ENCODE data around the gene UBE2V1.
"Not testable (repeated sequence)": the region's sequence is repeated elsewhere in the genome, so short reads cannot be mapped to it uniquely, and the experiment has no call there.

The UBE2V1 gene

DNA sequence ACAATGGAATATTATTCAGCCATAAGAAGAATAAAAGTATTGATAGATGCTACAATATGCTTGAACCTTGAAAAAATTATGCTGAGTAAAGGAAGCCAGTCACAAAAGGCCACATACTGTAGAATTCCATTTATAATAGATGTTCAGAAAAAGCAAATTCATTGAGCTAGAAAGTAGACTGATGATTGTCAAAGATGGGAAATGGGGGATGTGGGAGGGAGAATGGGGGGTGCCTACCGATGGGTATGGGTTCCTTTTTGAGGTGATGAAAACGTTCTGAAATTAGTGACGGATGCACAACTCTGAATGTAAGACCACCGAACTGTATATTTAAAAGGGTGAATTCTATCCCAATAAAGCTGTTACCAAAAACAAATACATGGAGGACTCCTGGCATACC is 18.4 kb downstream of the UBE2V1 start:
- no peak for DNase-seq (ENCODE audit: low read depth)

DNA sequence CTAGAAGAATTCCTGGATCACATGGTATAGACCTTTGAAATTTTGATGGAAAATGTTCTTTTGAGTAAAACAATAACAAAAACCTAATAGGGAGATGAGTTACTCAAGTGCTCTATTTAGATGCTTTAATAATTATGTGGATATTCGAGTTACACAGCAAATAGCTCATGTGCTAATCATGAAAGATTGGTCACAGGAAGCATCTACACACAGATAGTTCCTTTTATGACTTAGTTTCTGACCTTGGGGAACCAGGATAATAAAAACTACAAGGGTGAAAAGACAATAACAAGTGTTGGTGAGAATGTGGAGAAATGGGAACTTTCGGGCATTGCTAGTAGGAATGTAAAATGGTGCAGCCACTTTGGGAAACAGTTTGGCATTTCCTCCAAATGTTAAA is 19.7 kb downstream of the UBE2V1 start:
- DNase-seq (ENCODE audit: low read depth), result no peak

DNA sequence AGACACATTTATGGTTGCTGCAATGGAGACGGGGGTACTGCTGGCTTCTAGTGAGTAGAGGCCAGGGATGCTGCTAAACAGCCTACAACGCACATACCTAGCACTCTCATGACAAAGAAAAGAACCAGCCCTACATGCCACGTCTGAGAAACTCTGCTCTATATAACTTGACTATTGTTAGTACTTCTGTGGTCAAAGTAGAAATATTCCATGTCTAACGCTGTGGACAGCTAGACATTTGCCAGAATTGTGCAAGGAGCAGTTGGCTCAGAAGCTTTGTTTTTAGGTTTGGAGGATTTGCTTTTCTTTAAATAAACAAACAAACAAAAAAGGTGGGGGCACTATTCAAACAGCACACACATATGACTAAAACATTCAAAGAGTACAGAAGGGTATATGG is 20.5 kb downstream of the UBE2V1 start:
- DNase-seq (ENCODE audit: low read depth), result no peak

DNA sequence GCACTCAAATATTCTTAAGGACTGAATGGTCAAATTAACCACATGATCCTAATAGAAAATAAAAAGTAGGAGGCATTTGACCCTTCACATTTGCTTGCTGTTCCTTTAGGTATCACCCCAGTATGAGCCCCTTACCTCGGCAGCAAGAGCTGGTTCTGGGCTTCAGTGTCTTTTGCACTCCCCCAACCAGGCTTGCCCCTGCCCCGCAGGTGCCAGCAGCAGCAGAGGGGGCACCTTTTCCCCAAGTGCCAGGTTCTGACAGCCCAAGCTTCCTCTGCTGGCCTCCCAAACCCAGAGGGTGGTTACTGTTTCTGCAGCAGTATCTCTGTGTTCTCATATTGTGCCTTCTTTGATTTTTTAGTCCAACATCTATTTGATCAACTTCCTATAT is 23.2 kb downstream of the UBE2V1 start:
- DNase-seq (ENCODE audit: low read depth), result no peak

DNA sequence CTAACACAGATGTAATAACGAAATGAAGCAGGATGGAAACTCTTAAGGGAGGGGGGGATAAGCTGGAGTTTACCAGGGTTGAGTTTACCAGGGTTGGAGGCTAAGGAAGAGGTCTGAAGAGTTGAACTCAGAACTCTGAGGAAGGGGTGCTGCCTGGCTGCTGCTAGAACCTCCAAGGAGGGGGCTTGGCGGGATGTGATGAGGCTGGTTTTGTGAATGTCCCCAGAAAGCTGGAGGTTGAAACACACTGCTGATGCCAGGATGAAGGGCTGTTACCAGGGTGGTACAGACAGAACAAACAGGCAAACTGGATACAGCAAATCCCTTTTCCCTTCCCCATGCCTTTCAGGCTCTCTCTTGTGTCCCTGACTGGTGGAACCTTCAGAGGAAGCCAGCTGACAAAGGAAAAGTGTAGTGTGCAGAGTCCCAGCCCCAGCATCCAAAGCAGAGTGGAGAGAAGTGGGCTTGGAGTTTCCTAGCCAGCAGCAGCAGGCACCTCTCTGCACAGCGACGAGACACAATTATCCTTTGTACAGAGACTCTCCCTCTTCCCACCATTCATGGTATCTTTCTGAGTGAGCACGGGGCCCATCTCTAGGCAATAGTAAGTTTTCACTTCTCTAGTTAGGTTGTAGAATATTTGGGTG is 23.7 kb downstream of the UBE2V1 start:
- DNase-seq (ENCODE audit: low read depth), result no peak

DNA sequence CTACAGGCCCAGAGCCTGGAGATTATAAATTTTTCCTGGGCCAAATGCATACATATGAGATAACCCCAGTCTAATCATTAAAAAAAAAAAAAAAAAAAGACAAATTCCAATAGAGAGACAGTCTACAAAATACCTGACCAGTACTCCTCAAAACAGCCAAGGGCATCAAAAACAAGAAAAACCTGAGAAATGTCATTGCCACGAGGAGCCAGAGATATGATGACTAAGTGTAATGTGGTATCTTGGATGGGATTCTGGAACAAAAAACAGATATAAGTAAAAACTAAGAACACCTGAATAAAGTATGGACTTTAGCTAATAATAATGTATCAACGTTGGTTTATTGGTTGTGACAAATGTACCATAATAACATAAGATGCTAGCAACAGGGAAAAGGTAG is 24.9 kb downstream of the UBE2V1 start:
- no peak for DNase-seq (ENCODE audit: low read depth)

DNA sequence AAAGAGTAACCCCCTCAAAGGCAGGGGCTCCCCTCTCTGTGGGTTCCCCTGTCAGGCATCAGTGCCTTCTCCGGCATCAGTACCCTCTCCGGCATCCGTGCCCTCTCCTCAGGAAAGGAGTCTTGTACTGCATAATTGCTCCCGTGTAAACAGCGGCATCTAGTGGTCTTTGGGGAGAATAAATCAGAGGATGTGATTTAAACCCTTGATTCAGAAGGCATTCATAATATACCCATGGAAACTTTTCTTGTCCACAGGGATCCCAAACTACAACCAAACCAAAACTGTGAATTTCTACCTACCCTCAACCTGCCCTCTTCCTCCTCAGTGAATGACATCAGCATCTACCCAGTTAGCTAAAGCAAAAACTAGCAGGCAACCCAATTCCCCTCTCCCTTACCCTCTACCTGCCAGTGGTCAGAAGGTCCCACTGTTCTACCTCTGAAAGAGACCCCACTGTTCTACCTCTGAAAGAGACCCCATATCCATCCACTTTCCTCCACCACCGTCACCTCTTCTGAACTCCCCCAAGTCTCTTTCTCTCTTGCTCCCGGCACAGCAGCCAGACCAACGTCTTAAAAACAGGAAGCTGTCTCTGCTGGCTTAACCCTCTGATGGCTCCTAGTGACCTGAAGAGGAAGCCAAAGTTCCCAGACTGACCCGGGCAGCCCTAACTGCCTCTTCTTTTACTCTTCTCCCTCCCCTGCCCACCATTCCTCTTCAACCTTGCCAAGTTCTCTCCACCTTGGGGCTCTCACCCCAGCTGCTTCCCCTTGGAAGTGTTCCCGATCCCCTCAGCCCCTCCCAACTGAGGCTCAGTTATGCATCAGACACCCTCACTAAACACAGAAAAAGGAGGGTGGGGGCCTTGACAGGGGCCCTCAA is 27.2 kb downstream of the UBE2V1 start:
- DNase-seq (ENCODE audit: low read depth), result no peak

DNA sequence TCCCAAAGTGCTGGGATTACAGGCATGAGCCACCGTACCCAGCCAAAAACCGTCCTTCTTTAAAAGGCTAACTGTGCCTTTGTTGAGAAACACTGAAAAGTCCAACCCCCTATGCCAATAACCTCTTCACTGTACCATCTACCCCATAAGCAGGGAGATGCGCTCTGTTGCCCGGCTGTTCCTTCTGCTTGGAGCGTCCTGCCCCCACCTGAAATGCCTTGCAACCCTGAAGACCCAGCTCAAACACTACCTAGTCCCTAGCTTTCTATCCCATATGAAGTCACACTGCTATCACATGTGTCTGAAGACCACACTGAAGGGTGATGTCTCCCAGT is 27.8 kb downstream of the UBE2V1 start:
- no peak for DNase-seq (ENCODE audit: low read depth)

DNA sequence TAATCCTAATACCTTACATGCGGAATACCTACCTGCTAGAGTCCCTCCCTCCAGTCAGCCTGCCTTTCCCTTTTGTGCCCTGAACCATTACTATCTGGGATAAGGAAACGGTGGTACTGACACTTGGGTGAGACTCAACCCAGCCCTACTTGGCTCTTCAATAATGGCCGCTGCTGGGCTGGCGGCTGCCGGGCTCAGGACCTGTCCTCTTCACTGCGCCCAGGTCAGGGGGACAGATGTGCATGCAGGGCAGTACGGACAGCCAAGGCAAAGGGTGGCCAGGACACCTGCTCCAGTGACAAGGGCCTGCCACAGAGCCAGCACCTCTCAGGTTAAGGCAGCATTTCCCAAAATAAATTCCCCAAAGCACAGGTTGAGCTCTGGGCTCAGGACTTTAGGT is 29.9 kb downstream of the UBE2V1 start:
- DNase-seq (ENCODE audit: low read depth), result no peak

DNA sequence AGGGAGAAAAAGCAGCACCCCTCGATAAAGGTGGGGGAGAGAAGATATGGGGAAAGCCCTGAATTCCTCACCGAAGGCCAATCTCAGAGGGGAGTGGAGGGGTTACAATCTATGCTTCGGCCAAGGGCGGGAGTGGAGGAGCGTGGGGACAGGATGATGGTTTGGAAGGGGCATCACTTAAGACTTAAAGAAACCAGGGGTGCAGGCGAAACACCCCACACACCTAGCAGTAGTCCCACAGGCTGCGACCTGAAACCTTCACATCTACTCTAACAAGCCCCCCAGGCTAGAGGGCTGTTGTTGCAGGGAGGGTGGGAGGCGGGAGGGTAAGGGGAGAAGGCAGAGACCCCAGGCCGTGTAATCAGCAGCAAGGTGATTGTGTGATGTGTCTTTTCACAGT is 30.9 kb downstream of the UBE2V1 start:
- not testable (repeated sequence) for DNase-seq (ENCODE audit: low read depth)

DNA sequence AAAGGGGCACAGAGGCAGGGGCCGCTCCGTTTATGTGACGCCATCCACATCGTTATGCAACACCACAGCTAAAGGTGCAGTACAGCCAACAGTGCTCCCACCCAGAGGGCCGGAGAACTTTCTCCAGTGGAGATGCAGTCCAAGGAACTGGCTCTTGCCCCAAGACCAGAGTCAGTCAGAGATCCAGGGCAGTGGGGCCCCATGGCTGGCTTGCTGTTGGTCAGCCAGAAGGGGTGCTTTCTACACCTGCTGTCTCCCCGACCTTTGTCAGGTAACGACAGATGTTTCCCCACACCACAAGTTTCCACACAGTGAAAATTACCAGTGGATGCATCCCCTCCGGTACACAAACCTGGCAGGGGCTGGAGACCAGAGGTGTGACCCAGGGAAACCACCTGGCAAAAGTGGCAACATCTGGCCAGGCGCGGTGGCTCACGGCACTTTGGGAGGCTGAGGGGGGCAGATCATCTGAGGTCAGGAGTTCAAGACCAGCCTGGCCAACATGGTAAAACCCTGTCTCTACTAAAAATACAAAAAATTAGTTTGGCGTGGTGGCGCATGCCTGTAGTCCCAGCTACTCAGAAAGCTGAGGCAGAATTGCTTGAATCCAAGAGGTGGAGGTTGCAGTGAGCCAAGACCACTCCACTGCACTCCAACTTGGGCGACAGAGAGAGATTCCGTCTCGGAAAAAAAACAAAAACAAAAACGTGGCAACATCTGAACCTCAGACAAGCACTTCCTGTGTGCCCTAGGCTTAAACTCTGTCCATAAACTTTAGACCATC is 34.9 kb downstream of the UBE2V1 start:
- DNase-seq (ENCODE audit: low read depth), result no peak

DNA sequence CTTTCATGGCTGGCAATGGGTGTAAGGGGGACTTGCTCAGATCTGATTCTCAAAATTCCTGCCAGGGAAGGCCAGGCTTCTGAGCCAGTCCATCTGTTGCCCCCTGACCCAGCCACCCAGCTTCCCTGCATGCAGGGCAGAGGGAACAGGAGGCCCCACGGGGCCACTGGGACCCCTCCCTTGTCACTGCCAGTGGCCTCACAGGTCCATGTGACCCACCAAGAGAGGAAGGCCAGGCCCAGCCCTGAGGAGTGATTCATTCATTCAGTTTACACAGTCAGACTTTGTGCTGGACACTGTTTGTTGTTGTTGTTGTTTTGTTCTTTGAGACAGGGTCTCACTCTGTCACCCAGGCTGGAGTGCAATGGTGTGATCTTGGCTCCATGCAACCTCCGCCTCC is 39.5 kb downstream of the UBE2V1 start:
- no peak for DNase-seq (ENCODE audit: low read depth)

DNA sequence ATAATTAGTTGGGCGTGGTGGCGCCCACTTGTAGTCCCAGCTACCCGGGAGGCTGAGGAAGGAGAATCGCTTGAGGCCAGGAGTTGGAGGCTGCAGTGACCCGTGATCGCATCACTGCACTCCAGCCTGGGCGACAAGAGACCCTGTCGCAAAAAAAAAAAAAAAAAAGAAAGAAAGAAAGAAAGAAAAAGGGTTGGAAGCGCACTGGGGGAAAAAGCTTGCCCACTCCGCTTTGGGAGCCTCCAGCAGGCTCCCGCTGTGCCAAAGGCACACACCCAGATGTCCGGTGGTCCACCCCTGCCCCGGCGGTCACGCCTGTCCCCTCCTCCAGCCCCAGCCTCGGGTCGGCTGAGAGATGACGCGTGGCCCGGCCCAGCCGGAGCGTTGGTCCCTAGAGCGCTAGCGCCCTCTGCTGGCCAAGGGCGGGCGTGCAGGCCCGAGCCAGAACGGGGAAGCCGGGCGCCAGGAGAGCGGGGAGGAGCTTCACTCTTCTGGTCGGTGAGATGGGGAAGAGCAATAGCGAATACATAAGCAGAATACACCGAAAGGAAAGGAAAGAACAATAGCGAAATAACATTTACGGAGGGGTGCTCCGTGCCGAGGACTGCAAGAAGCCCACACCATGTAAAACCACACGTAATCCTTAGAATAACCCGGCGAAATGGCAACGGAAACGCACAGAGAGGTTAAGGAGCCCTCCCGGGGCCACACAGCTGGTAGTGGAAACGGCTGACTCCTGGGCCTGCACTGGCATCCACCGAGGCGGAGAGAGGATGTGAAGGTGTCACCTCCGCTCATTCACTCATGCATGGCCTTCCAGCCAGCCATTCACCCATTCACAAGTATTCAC is 41.7 kb downstream of the UBE2V1 start:
- DNase-seq (ENCODE audit: low read depth), result no peak

DNA sequence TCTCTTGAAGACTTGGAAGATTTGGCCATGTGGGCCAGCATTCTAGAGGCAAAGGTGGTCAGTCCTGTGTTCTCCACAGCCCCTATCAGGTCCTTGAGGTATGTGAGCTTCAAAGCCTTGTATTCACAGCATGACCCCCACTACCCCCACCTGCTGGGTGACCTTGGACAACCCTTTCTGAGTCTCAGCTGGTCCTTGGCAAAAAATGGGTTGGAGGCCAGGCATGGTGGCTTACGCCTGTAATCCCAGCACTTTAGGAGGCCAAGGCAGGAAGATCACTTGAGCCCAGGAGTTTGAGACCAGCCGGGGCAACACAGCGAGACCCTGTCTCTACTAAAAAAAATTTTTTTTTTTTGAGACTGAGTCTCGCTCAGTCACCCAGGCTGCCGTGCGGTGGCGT is 42.6 kb downstream of the UBE2V1 start:
- no peak for DNase-seq (ENCODE audit: low read depth)

DNA sequence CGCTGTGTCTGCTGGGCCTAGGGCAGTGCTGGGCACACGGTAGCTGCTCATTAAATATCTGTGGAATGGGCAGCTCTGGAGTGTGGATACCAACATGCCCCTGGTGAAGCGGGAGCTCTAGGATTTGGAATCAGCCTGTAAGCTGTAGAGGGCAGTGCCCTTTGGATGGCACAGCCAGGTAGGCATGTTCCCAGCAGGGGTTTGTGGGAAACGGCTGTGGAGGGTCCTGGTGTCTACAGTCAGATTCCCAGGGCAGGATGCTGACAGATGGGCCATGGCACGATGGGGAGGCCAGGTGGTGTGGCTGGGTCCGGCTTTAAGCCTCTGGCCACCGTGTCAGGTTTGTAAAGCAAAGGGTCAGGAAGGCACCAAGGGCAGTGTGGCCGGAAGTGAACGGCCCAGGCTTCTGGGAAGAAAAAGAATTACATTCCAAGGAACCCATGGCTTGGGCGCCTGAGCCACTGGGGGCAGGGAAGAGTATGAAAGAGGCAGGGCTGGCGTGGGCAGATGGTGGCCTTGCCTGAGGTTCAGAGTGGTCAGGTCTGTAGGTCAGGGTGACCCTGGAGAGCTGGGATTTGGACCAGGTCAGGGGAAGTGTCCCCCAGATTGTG is 44.8 kb downstream of the UBE2V1 start:
- no peak for DNase-seq (ENCODE audit: low read depth)

DNA sequence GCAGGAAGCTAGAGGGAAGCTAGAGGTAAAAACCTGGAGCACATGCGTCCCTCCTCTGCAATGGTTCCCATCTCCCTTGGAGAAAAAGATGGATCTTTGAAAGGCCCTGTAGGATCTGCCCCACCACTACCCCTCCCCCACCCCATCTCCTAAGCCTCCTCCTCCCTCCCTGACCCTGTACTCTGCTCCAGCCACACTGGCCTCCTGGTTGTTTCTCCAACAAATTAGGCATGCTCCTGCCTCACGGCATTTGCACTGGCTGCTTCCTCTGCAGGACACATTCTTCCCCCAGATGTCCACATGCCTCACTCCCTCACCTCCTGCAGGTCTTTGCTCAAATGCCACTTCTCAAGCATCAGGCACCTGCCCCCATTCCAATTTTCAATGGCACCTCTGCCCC is 45.5 kb downstream of the UBE2V1 start:
- DNase-seq (ENCODE audit: low read depth), result no peak

DNA sequence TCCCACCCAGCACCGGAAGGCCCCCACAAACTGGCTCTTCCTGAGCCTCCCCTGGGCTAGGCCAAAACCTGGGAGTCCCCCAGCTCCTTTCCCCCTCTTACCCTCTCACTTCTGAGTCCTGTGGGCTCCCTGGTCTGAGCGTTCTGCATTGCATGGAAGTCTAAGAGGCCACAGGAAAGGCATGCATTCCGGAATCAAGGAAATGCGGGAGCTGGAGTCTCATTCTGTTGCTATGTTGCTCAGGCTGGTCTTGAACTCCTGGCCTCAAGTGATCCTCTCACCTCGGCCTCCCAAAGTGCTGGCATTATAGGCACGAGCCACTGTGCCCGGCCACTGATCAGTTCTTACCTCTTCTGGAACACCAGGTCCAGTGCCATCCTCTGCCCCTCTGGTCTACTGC is 45.9 kb downstream of the UBE2V1 start:
- no peak for DNase-seq (ENCODE audit: low read depth)

DNA sequence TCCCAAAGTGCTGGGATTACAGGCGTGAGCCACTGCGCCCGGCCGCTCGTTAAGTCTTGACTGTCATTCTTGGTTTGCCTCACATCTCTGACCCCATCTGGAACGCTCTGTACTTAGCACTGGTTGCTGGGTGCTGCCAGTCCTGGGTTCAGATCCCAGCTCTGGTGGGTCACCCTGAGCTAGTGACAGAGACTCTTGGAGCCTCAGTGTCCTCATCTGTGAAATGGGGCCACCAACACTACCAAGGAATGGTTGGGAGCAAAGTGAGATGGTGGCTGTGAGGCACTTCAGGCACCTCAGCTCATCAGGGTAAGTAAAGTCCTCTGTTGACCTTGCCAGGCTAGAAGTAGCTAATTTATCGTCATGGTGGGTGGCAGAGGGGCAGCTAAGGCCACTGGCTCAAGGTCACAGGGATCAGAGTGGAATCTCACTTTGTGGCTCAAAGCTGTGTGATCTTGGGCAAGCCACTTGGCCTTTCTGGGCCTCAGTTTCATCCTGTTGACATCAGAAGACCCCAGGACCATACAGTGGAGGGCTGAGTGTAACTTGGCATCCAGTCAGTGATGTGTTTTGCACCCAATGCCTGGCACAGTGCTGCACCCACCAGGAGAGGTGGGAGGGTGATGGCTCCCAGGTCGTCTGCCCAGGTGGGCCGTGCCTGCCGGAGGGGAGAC is 46.7 kb downstream of the UBE2V1 start:
- no peak for DNase-seq (ENCODE audit: low read depth)

DNA sequence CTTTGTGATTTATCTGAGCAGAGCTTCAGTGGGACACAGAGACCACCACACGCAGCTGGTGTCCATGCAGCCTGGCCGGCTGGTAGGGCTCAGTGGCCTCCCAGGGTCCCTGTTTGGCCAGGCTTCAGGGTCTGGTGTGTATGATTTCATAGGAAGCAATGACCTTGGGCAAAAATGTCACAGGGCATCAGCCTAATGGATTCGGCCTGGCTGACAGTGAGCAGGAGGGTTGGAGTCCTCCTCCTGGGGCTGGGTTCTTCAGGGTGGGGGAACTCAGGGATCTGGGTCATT is 47.7 kb downstream of the UBE2V1 start:
- DNase-seq (ENCODE audit: low read depth), result no peak

DNA sequence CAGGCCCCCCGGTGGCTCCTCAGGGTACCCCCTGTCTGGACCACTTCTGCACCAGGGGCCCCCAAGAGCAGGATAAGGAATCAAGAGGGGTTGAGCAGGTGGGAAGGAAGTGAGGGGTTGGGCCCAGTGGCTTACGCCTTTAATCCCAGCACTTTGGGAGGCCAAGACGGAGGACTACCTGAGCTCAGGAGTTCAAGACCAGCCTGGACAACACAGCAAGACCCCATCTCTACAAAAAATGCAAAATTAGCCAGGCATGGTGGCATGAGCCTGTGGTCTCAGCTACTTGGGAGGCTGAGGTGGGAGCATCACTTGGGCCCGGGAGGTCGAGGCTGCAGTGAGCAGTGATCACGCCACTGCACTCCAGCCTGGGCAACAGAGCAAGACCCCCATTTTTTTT is 49.2 kb downstream of the UBE2V1 start:
- not testable (repeated sequence) for DNase-seq (ENCODE audit: low read depth)
